T follicular helper cell (primary cell): Measurements from ENCODE around the gene DAPK1.

Experiments used
- DNase-seq: peaks from one replicate; pipeline ENCODE4 v3.0.0-alpha.2; 2020; ENCODE audit warnings: low read depth

Gene DAPK1

GRCh38 chr9:87643778-87644570 lies 146.3 kb downstream of the DAPK1 start:
- DNase-seq, result no peak

DNA sequence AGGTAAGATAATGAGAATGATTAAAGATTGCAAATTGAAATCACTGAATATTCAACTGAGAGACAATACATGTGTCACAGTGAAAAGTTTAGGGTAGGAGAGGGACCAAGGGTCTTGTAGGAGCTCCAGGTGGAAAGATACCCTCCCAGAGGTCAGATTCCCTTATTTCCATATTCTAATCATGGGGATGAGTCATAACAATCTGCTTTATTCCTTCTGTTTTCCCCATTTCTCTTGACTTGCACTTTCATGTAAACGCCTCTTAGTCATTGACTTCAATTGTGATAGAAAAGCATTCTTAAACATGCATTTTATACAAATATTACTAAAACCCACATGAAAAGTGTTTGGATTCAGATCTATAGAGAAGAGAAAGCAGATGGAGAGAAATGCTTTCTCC lies 147.0 kb downstream of the DAPK1 start:
- DNase-seq, result no peak

DNA sequence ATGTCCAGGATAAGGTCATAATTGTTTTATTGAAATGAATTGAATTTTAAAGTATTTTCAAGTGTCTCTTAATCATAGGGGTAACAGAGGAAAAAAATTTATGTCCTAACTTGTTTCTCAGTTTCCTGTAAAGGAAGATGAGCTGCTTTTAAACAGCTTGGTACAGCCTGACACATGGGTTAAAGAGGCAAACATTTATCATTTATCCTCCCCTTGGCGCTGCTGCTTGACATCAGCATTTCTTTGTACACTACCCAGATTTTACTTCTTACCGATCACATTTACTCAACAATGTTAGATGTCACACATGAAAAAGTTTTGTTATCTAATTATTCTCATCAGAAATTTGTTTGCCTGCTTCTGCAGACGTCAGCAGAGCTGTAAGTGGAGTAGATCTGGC lies 148.9 kb downstream of the DAPK1 start:
- DNase-seq, result no peak

DNA sequence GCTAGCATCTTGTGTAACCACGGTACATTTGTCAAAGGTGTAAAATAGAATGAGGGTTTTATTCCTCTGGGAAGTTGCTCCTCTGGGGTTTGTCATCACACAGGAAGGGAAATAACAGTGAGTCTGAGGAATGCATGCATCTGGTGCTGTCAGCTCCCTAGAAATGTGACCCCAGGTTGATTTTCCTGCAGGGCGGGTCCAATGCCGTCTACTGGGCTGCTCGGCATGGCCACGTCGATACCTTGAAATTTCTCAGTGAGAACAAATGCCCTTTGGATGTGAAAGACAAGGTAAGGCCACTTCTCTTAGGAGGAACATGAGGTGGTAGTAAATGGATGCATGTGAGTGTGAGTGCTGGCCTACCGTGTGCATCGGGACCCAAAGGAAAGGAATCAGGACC lies 149.4 kb downstream of the DAPK1 start:
- no peak for DNase-seq

- DNase-seq, result no peak
These were observed 150.9 kb downstream of the DAPK1 start for GRCh38 chr9:87648606-87649005.

GRCh38 chr9:87650611-87651295 lies 153.1 kb downstream of the DAPK1 start:
- DNase-seq, result no peak

DNA sequence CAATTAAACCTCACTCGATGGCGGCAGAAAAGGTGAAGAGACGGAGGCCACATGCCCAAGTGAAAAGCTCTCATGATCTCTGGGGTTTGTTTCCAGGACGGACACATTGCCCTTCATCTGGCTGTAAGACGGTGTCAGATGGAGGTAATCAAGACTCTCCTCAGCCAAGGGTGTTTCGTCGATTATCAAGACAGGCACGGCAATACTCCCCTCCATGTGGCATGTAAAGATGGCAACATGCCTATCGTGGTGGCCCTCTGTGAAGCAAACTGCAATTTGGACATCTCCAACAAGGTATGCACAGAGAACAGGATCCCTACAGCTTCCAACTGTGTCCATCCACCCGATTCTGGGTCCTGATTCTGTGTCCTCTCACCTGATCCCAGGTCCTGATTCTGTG lies 153.8 kb downstream of the DAPK1 start:
- DNase-seq, result no peak

DNA sequence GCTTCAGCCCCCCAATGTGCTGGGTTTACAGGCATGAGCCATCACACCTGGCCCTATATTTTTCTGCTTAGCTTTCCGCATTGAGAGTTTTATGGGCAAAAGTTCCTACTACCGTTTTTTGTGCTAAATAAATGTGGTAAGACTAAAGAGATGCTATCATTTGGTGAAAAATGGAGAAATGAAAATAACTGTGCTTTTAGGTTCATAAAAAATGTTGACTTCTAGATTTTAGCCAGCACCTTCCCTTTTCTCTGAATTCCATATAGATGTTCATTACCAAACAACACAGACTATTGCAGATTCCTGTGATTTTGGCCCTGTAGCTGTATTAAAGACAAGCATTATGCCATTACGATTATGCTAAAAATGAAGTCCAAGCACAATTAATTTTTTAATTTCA lies 156.3 kb downstream of the DAPK1 start:
- no peak for DNase-seq

DNA sequence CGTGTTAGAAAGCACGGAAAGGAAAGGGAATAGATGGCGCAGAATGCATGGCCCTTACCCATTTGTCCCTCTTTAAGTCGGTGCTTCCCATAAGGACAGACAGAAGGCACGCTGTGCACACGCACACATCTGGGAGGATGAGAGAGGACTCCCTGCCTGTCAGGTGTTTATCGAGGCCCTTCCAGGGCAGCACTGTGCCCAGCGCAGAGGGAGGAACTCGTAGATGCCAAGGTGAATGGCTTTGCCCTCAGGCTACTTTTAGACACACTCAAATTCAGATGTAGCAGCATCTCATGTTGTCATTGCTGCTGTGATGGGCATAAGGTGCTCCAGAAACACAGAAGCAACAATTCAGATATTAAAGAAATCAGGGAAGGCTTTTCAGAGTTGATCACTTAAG lies 158.1 kb downstream of the DAPK1 start:
- DNase-seq, result no peak

- DNase-seq, result no peak
These were observed 158.8 kb downstream of the DAPK1 start for GRCh38 chr9:87656485-87656884.

DNA sequence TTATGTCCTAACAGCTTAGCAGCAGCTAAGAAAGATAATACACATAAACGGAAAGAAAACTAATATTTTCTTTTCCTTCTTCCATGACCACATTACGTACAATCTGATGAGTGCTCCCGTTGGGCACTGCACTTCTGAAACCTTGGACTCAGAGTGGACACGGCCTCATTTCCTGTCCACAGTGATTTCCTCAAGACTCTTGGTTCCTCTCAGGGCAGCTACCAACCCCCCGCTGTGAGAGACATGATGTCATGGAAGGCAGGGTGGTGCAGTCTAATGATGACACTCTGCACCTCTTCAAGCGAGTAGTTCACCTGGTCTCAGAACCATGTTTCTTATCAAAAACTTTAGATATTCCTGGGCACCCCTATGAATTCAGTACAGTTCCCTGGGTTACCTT lies 159.5 kb downstream of the DAPK1 start:
- DNase-seq, result no peak

GRCh38 chr9:87657893-87658292 lies 160.2 kb downstream of the DAPK1 start:
- DNase-seq, result no peak

GRCh38 chr9:87658511-87658910 lies 160.8 kb downstream of the DAPK1 start:
- no peak for DNase-seq

DNA sequence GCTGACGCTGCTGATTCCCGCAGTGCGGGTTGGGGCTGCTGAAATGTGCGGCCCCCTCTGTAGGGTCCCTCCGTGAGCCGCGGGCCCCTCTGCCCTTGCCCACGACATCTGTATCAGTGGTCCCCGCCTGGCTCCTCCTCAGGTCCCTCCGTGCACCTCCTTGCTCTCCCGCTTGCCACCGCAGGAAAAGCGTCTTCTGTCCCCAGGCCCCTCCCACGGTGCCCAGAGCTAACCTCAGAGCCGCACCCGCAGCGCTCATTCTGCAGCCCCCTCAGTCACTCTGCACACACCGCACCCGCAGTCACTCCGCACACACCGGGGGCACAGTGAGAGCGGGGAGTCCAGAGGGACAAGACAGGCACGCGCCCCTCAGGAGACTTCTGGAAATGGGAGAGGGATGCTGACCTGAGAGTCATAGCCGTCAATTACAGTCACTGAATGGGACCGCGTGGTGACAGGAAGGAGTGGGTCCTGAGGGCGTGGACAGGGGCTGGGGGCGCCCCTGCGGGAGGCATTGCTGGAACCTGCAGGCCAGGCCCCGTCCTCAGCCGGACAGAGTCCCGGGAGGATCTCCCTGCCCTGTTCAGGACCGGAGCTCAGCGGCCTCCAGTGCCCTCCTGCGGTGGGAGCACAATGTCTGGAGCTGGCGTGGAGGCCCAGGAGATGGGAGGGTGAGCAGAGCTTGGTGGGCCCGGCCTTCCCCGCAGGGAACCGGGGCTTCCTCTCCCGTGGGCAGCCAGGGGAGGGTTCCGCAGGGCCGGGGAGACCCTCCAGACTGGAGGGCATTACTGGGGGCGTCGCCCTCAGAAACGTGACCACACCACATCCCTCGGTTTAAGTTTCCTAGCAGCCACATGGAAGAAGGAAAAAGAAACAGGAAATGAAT lies 162.1 kb downstream of the DAPK1 start:
- no peak for DNase-seq

GRCh38 chr9:87661241-87661640 lies 163.6 kb downstream of the DAPK1 start:
- no peak for DNase-seq

DNA sequence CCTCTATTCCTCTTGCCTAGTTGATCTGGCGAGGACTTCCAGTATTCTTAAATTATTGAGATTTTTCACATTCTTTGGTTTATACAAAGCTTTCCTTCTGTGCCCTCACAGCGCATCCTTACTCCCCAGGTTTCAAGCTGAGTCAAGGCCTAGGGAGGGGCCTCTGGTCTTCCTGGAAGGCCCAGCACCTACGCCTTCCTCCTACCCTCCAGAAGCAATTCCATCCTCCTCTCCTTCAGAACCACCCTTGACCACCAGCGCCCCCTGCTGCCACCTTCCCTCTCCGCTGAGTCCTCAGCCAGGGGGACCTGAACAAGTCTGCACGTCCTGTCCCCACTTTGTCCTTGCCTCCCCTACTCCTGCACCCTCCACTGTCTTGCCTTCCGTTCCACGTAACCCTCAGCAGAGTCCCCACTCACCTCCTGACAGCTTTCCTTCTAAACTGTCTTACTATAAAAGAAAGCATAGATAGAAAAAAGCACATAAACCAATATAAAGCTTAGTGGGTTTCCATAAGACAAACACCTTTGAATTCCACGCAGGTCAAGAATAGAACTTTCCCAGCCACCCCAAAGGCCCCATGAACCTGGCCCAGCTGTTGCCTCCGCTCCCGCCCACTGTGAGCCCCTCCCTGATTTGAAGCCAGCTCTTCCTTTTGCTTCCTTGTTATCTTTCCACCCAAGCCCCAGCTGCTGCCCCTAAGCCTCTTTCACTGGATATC lies 165.3 kb downstream of the DAPK1 start:
- DNase-seq, result no peak

DNA sequence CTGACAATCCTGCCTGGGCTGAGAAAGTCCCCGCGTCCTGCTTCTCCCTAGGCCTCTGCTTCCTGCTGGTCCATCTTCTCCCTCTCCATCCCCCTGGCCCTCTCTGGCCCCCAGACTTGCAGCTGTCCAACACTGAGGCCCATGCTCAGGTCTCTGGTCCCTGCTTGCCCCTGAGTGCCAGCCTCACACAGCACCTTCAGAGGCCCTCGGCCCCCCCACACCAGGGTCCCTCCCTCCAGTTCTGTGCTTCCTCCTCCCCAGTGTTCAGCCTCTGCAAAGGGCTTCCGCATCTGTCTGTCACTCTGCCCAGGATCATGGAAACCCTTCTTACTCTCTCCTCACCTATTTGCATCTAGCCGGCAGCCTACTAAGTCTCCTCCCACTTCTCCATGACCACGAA lies 165.9 kb downstream of the DAPK1 start:
- DNase-seq, result no peak

- DNase-seq, result no peak
These were observed 166.7 kb downstream of the DAPK1 start for GRCh38 chr9:87664153-87665060.

GRCh38 chr9:87665505-87665904 lies 167.8 kb downstream of the DAPK1 start:
- DNase-seq, result no peak

GRCh38 chr9:87667164-87667738 lies 169.6 kb downstream of the DAPK1 start:
- DNase-seq, result no peak

DNA sequence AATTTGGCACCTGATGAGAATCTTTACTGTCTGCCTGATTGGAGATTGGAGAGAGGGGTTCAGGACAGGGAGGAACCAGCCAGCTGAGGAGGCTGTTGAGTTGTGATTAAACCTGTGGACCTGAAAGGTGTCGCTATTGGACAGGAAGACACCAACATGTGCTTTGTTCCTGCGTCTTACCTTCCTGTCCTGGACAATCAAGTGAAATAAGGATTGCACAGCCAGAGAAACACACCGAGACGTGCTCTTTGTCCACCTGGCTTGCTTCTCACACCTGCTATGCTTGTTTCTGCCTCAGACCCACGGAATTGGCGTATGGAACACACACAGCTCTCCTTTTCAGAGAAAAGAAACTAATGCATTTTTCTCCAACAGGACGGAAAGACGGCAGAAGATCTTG lies 170.6 kb downstream of the DAPK1 start:
- DNase-seq, result no peak
